ENCODE data around the gene NOC2L.

The NOC2L gene

GRCh38 chr1:934991-935750 lies 23.9 kb downstream of the NOC2L start:
- DNase-seq (ENCODE audit: extremely low spot score, insufficient read length, low read depth) (no peak), FAIRE-seq (no peak)

GRCh38 chr1:933603-933940 lies 25.5 kb downstream of the NOC2L start:
- DNase-seq (ENCODE audit: extremely low spot score, insufficient read length, low read depth) (no peak), FAIRE-seq (no peak)

- no peak for DNase-seq (ENCODE audit: extremely low spot score, insufficient read length, low read depth)
- no peak for FAIRE-seq
Observed at GRCh38 chr1:932776-933602, 26.1 kb downstream of the NOC2L start.

DNA sequence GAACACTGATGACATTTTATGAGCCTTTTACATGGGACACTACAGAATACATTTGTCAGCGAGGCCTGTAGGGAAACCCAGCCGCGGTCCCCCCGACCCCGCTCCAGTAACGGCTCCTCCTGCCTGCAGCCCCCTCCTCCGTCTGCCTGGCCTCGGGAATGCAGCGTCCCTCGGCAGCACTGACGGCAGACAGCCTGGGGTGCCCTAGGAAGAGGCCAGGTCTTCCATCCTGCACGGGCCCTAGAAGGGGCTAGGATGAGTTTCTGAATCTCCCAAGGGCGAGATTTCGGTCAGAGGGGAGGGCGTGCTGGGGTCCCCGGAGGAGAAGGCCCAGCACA lies 26.9 kb downstream of the NOC2L start:
- FAIRE-seq (no peak), DNase-seq (ENCODE audit: extremely low spot score, insufficient read length, low read depth) (no peak)

GRCh38 chr1:931380-932172 lies 27.5 kb downstream of the NOC2L start:
- FAIRE-seq: no peak
- DNase-seq (ENCODE audit: extremely low spot score, insufficient read length, low read depth): no peak

DNA sequence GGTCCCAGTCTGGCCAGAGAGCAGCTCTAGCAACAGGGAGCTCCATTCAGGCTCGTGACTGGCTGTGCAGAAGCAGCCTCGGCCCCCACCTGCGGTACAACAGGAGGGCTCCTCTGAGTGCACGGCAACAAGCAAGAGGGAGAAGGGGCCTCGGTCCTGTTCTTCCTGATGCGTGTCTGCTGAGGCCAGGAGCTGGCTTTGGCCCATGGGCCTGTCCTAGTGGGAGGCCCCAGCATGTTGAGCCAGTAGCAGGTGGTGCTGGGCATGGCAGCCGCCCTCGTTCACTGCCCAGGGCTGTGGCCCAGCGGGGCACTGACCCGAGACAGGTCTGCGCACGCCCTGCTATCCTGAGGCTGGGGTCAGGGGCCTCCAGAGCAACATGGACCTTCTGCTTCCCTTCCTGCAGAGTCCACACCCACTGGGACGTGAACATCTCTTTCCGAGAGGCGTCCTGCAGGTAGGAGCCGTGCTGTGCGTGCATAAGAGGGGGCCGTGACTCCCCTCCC lies 28.4 kb downstream of the NOC2L start:
- no peak for FAIRE-seq
- DNase-seq (ENCODE audit: extremely low spot score, insufficient read length, low read depth): no peak

GRCh38 chr1:929712-930632 lies 29.1 kb downstream of the NOC2L start:
- no peak for FAIRE-seq
- DNase-seq (ENCODE audit: extremely low spot score, insufficient read length, low read depth): no peak

DNA sequence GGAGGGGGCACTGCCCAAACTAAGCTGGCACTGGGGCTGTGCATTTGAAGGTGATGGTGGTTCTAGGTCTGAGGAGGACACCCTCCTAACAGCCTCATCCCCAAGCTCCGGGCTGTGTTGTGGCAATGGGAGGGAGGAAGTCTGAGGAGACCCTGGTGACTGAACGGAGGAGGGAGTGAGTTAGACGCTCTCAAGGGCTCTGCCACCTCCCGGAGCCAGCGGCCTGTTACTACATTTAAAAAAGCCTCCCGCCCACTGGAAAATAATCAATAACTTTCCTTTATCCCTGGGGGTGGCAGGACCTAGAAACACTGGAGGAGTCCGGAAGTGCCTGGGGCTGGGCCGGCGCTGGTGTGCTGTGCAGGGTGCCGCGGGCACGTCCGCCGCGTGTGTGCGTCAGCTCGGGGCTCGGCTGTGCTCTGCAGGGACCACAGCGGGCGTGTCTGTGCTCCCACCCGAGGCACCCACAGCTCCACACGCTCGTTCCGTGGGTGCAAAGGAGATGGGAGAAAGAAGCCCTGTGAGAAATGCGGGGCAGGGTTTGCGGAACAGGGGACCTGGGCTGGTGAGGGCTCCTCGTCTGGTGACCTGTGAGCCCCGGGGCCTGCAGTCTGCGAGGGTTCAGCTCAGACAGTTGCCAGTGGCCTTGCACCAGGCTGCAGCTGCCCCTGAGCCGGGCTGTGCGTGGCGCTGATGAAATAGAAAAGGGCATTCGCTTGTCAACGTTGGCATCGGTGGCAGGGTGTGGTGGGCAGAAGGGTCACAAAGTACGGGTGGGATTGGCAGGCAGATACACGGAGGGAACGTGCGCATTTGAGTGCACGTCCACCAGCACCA lies 30.0 kb downstream of the NOC2L start:
- FAIRE-seq: no peak
- DNase-seq (ENCODE audit: extremely low spot score, insufficient read length, low read depth): no peak

- DNase-seq (ENCODE audit: extremely low spot score, insufficient read length, low read depth): no peak
- FAIRE-seq: no peak
Observed at GRCh38 chr1:927748-928147, 31.3 kb downstream of the NOC2L start.

DNA sequence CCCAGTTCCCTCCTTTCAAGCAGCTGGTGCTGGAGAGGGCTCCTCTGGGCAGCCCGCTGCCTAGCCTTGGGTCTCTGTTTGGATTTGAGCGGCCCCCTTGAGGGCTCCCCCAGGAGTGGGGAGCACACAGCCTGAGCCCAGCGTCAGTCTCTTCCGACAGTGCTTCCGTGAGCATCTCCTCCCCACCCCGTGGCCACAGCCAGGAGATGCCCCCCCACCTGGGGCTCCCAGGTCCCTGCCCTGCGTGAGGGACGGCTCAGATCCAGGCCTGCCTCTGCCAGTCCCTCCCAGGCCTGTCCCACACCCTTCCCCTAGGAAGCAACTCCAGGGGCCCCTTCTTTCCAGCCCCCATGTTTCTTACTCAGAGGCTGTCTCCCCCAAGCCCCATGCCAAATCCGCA lies 31.8 kb downstream of the NOC2L start:
- FAIRE-seq (no peak), DNase-seq (ENCODE audit: extremely low spot score, insufficient read length, low read depth) (no peak)

GRCh38 chr1:925561-926421 lies 33.3 kb downstream of the NOC2L start:
- DNase-seq (ENCODE audit: extremely low spot score, insufficient read length, low read depth) (no peak), FAIRE-seq (no peak)

GRCh38 chr1:924656-925560 lies 34.1 kb downstream of the NOC2L start:
- no peak for DNase-seq (ENCODE audit: extremely low spot score, insufficient read length, low read depth)
- FAIRE-seq: no peak

DNA sequence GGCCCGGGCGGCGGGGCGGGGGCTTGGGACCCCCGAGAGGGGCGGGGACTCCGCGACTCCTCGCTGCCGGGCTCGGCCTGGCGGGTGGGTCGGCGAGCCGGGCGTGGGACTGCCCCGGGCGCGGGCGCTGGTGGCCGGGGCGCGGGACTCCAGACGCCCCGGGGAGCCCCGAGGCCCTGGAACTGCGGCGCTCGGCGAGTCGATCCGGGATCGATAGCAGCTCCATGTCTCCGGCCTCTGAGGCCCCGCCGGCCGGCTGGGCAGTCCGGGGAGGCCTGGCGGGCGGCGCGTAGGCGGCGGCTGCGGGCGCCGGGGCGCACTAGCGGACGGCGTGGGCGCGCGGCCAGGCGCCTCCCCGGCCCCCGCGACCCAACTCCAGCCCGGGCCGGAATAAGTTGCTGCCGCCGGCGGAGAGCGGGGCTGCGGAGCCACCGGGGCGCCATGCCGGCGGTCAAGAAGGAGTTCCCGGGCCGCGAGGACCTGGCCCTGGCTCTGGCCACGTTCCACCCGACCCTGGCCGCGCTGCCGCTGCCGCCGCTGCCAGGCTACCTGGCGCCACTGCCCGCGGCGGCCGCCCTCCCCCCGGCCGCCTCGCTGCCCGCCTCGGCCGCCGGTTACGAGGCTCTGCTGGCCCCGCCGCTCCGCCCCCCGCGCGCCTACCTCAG lies 34.9 kb downstream of the NOC2L start:
- no peak for FAIRE-seq
- no peak for DNase-seq (ENCODE audit: extremely low spot score, insufficient read length, low read depth)

DNA sequence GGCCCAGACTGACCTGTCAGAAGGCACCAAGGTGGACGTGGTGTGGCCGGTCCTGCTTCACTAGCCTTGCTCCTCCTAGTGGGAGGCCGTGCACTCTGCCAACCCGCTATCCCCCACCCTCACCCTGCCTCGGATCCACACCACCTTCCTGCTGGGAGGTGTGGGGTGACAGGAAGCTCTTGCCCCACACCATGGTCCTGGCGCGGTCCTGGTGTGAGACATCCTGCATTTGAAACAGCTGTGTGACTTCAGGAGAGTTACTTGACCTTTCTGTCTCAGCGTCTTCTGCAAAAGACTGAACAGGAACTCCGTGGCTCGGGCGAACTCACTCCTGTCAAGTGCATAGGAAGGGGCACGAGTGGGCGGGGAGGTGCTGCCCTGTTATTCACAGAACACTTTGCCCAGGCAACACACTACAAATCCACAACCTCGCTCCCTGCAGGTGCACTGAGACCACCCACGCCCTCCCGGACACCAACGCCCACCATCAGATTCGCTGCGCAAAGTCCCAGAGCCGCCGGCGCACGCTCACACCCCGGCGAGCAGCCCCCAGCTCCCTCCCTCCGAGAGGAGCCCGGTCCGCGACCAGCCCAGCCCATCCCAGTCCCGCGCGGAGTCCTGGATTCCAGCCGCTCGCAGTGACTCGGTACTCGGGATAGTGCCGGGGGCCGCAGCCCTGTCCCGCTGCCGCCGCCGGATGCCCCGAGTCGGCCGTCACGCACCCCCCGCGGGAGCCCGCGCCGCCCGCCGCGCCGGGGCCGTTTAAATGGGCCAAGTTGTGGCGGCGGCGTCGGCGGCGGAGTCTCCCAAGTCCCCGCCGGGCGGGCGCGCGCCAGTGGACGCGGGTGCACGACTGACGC lies 35.7 kb downstream of the NOC2L start, which contains the start of gene SAMD11:
Gene SAMD11, plus strand, starts transcription at position 793 of the 860 bp plus-strand sequence. CDS start 509 bp downstream, outside the sequence.
- DNase-seq (ENCODE audit: extremely low spot score, insufficient read length, low read depth): no peak
- no peak for FAIRE-seq
